HG03469 (cell line): ENCODE results near the gene VSIG8.
"Not testable (repeated sequence)": the region's sequence is repeated elsewhere in the genome, so short reads cannot be mapped to it uniquely, and the experiment has no call there.

Experiments
- ATAC-seq: cut with Tn5 transposase; IDR thresholded peaks from one replicate; pipeline ENCODE4 v1.9.1; 2021; ENCODE audit warnings: mild to moderate bottlenecking, moderate library complexity, moderate number of reproducible peaks; ENCODE audit not compliant: unreplicated experiment

The VSIG8 gene, protein sequence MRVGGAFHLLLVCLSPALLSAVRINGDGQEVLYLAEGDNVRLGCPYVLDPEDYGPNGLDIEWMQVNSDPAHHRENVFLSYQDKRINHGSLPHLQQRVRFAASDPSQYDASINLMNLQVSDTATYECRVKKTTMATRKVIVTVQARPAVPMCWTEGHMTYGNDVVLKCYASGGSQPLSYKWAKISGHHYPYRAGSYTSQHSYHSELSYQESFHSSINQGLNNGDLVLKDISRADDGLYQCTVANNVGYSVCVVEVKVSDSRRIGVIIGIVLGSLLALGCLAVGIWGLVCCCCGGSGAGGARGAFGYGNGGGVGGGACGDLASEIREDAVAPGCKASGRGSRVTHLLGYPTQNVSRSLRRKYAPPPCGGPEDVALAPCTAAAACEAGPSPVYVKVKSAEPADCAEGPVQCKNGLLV

DNA sequence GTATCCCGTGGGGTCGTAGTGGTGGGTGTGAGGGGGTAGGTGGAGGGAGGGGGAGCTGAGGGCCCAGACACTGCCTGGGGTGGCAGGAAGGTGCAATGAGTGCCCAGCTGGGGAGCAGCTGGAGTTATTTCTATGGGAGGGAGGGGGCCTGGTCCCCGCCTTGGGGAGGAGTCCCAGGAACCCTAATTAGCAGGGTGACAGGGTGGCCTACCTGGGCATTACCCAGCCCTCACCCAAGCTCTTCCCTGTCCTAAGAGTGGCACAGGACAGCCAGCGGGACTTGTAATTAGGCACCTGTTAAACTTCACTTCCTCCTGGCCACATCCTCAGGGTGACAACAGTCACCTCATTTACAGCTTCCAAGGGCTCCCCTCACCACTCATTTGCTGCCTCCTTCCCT is at the start of gene VSIG8:
VSIG8 (minus strand) TSS at position 101 of the 400 bp plus-strand sequence. CDS start 136 bp downstream, outside the sequence.
- no peak for ATAC-seq

DNA sequence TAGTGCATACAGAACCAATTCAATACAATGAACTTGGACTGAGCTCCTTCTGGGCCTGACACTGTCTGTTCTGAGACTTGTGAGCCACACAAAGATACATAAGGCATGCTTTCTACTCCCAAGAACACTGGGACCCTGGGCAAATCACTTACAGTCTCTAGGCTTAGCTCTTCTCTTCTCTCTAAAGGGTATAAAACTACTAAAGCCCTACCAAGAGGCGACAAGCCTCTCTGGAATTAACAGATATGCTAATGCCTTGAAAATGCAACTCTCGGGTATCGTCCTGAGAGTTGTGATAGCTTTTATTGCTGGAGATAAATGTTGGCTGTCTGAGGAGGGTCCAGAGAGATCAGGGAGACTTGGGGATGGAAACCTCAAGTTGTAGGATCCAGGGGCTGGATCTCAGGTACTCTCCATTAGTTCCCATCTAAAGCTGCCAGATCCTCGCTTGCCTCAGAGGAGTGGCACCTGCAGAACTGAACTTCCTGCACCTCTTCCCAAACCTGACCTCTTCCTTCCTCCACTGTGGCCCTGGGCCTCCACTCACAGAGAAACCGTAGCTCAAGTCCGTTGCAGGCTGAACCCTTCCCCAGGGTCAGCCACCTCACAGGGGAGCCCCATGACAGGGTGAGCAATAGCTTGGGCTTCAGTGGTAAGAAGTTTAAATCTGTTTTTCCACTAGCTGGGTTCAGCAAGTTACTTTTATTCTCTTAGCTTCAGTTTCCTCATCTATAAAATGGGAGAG is 49.0 kb upstream of the VSIG8 start:
- no peak for ATAC-seq

DNA sequence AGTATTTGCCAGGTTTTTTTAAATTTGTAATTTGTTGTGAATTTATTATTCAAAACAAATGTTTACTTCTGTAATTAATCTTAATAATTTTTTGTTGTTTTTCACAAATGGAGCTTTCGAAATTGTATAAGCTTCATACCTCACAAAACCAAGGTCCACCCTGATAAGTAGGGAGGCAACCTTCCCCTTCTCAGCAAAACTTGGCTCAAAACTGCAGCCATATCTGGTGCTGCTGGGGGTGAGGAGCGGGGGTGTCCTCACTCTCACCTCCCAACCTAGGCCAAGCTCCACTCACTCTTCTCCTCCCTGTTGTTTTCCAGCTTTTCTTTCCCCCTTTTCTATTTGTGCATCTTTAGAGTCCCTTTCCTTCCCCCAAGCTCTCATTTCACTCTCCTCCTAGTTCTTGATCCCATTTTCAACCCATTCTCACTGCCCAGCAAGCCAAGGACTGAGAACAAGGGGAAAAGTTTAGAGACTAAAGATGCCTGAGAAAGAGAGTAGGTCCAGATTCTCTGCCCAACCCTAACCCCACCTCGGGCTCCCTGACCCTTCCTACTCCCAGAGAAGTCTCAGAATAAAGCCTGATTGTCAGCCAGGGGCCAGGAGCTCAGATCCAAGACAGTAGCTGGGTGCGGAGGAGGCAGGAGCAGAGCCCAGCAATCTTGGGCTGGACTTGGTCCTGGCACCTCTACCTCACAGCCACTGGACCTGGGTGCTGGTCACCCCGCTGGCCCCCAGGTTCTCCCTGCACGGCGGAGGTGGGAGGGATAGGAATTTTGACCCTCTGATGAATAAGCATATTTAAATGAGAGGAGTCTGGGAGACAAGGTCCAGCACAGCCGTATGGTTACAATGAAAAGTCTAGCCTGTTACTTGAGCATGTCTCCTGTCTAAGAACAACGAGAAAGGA is 45.8 kb upstream of the VSIG8 start:
- no peak for ATAC-seq

DNA sequence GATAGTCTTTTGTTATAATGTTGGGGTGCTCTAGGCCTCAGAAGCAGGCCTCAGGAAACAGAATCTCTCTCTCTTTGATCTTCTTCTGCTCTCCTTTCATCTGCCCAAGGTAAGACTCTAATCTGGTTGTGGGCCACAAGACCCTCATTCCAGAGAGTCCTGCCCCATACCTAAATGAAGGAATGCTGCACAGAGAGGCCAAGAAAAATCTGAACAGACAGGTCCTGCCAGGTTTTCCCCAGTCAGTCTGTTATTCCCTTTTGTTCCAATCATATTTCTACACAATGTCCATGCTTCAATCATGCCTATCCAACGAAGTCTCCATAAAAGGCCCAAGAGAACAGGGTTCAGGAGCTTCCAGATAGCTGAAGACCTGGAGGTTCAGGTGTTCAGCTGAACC is 44.5 kb upstream of the VSIG8 start:
- no peak for ATAC-seq

GRCh38 chr1:159904036-159904435 is 41.6 kb upstream of the VSIG8 start:
- ATAC-seq: not testable (repeated sequence)

- ATAC-seq: no peak
Observed at GRCh38 chr1:159902541-159902940, 40.1 kb upstream of the VSIG8 start.

DNA sequence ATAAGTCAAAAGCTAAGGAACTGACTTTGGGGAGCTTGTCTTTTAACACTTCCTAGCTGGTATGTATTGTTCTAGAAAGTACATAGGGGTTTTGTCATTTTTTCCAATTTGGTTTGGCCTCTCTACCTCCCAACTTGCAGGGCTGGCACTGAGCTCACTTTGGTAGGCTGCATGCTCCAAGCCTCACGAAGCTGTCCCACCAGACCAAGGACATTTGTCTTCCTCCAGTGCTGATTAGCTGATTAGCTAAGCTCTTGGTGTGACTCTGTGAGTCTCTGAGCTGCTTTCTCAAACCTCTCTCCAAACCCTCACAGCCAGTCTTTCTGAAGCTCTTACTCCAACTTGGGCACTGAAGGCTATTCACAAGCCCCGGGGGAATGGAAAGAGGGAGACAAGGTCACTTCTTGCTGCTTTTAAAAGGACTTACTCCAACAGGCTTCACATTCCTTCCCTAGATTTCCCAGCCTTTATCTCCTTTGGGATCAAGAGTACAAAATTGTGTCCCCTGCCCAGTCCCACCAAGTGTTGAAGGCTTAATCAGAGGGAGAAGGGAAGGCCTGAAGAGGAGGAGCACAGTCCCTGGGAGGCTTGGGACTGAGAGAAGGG is 38.4 kb upstream of the VSIG8 start:
- no peak for ATAC-seq

GRCh38 chr1:159900086-159900680 is 37.7 kb upstream of the VSIG8 start, which contains the start of gene CFAP45:
TSS of gene CFAP45 (minus strand) at chr1:159900165. CDS start at chr1:159900098, 67 bp downstream.
- no peak for ATAC-seq

- ATAC-seq: not testable (repeated sequence)
Observed at GRCh38 chr1:159899634-159900033, 37.2 kb upstream of the VSIG8 start.

- no peak for ATAC-seq
Observed at GRCh38 chr1:159898527-159898926, 36.1 kb upstream of the VSIG8 start.

GRCh38 chr1:159897962-159898361 is 35.5 kb upstream of the VSIG8 start:
- no peak for ATAC-seq

DNA sequence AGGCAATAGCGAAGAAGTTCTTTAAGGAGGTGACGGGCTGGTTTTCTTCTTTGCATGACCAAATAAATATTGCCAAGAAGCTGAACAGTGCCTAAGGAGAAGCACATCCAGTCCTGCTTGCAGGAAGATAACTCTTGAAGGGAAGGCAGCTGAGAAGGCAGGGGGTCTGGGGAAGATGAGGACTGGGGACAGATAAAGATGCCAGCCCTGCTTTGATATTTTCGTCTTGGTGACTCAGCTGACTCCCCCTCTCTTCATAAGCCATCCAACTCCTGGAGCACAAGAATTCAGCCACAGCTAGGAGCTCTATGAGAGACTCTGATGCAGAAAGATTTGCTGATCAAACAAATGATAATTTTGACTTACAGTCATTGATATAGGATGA is 34.1 kb upstream of the VSIG8 start:
- no peak for ATAC-seq

GRCh38 chr1:159895836-159896545 is 33.5 kb upstream of the VSIG8 start:
- no peak for ATAC-seq

DNA sequence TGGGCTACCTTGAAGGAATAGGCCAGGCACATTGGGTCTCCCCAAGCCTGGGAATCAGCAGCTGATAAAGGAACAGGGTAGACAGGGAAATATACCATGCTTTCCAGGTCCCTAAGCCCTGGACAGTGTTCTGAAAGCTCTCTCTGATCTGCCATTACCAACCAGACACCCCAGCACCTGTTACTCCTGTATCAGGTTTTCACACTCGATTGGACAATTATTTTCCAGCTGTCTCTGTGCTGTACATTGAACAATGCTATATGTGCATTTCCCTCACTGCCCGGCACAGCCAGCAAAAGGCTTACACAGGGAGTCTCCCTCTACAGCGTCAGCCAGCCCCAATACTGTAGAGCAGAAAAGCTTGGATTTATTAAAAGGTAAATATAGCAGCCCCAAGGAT is 32.8 kb upstream of the VSIG8 start:
- no peak for ATAC-seq

DNA sequence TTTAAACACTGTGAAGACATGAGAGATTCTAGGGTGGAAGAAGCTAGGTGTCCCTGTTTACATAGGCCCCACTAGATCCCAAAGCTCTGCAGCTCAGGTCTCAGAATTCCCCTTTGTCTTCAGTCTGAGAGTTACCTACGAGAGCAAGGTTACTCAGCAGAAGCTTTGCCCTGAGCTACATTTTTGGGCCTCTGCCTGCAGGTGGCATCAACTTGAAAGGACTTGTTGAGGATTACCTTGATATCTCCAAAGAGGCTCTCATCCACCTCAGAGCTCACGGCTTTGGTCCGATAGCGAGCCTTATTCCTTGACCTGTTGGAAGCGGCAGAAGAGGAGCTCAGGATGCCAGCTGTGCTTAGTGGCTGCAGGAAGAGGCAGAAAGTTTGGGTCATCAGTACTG is 30.5 kb upstream of the VSIG8 start:
- ATAC-seq: no peak

DNA sequence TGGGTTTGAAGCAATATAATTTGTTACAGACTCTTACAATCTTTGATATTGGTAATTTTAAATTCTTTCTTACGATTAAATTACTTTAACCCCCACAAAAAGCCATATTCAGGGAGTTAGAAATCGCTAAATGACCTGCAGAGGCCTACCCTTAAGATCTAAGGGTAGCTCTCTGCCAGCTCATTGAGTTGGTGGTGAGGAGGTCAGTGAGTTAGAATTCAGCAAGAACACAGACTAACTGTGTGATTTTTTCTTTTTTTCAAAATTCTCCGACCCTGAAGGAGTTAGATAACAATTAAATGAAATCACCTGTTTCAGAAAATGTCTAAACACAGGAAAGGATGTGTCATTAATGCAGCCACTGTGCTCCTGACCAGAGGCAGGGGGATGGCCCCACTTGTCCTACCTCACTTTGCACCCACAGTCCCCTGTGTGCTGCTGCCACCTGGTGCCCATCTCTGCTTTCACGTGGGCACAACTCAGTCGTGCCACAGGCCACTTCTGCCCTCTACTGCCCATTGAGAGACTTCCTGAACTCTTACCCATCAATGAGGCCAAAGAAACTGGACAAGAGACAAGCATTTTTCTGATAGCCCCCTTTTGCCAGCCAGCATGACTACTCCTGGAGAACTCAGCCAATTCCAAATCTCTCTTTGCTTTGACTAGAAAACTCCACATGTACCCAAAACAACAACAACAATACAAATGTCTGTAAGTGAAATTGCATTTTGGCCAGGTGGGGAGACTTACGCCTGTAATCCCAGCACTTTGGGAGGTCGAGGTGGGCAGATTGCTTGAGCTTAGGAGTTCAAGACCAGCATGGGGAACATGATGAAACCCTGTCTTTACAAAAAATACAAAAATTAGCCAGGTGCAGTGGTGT is 29.1 kb upstream of the VSIG8 start:
- peak; percentile 62 for ATAC-seq

DNA sequence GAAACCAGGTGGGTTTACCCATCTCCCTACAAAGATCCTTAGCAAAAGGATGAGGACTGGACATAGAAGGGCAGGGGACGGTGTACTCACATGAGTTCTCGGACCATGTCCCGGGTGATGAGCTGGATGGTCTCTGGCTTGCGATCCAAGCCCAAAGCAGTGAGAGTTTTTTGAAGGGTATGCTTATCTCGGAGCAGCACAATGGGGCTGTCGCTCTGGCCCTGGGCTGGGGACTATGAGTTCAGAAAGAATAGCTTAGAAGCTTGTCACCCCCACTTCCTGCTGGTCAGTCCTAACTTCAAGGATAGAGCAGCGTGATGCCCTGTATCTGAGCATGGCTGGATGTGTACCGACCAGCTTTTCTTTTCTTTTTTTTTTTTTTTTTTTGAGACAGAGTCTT is 27.9 kb upstream of the VSIG8 start:
- ATAC-seq: no peak

GRCh38 chr1:159889821-159890252 is 27.4 kb upstream of the VSIG8 start:
- peak; percentile 84 for ATAC-seq

DNA sequence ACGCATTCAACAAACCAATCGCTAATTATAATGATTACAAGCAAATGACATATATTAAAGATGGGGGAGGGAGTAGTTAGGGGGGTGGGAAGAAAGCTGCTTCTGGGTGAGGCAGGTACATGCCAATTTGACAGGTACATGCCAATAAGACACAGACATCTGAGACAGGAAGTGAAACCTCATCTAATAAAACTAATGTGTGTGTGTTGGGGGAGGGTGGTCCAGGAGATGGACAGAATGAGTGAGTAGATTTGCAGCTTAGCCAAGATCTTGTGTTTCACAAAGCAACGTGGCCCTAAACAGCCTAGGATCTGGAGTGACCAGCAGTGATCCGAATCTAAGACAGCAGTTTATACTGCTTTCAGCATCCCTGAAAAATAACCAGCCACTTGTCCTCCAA is 26.7 kb upstream of the VSIG8 start:
- ATAC-seq: no peak
